Common myeloid progenitor, CD34-positive (primary cell): ENCODE measurements around the gene TFAP2A.
A peak's percentile ranks its signal among the peaks of the same experiment; 100 is the strongest.

Source experiments
- CTCF ChIA-PET: fragments of 350-600 bp; sonication (Branson Sonifier 250); formaldehyde crosslinking; loops from one replicate; lab custom pipeline; 2021; ENCODE audit warnings: antibody characterized with exemption; lab: Charles Lee
- POLR2A ChIA-PET: fragments of 350-600 bp; sonication (Branson Sonifier 250); formaldehyde crosslinking; loops from one replicate; lab custom pipeline; 2021; ENCODE audit warnings: antibody characterized with exemption; lab: Charles Lee
- DNase-seq, 3 donors: peaks; one replicate each; pipeline versions ENCODE4 v3.0.0 to v3.0.0-alpha.2; 2013
- H3K27ac ChIP-seq, 2 experiments: 1 replicate in 1 of 2; 2 replicates in 1 of 2; pipeline ENCODE4 v1.7.0; 2013; ENCODE audit warnings: inconsistent platforms in 2 of 2, low read length in 2 of 2, mild to moderate bottlenecking in 2 of 2, low read depth in 1 of 2, moderate library complexity in 1 of 2; ENCODE audit not compliant: severe bottlenecking in 2 of 2, insufficient read depth in 1 of 2, poor library complexity in 1 of 2
- H3K27me3 ChIP-seq, 5 experiments: replicated peaks in 2 of 5; 1 replicate in 3 of 5; 2 replicates in 2 of 5; pipeline versions ENCODE4 v1.6.1 to v1.7.0; 2013; ENCODE audit warnings: low read length in 4 of 5, mild to moderate bottlenecking in 2 of 5, moderate library complexity in 2 of 5, inconsistent platforms in 1 of 5; ENCODE audit not compliant: insufficient read depth in 5 of 5, control insufficient read depth in 4 of 5
- H3K36me3 ChIP-seq, 4 experiments: 1 replicate in 2 of 4; 2 replicates in 2 of 4; pipeline versions ENCODE4 v1.6.1 to v1.7.0; 2013; ENCODE audit warnings: low read length in 3 of 4, control low read depth in 1 of 4, mild to moderate bottlenecking in 1 of 4; ENCODE audit not compliant: control insufficient read depth in 4 of 4, insufficient read depth in 4 of 4
- H3K4me1 ChIP-seq, 4 experiments: 1 replicate in 3 of 4; 2 replicates in 1 of 4; pipeline versions ENCODE4 v1.6.1 to v1.7.1; 2013; ENCODE audit warnings: low read length in 3 of 4, mild to moderate bottlenecking in 3 of 4, control low read depth in 1 of 4, inconsistent platforms in 1 of 4, moderate library complexity in 1 of 4; ENCODE audit not compliant: control insufficient read depth in 4 of 4, insufficient read depth in 4 of 4; ENCODE audit errors: control extremely low read depth in 1 of 4
- H3K4me3 ChIP-seq, 7 experiments: 1 replicate in 4 of 7; 2 replicates in 3 of 7; pipeline versions ENCODE4 v1.5.1 to v1.7.0; 2013; ENCODE audit warnings: mild to moderate bottlenecking in 7 of 7, low read length in 6 of 7, moderate library complexity in 6 of 7, inconsistent platforms in 2 of 7, low read depth in 2 of 7, control low read depth in 1 of 7; ENCODE audit not compliant: insufficient read depth in 4 of 7, control insufficient read depth in 1 of 7; ENCODE audit errors: extremely low read depth in 1 of 7
- H3K9me3 ChIP-seq, 5 experiments: 1 replicate in 4 of 5; 2 replicates in 1 of 5; pipeline versions ENCODE4 v1.6.1 to v1.7.1; 2013; ENCODE audit warnings: low read length in 4 of 5, mild to moderate bottlenecking in 2 of 5, inconsistent platforms in 1 of 5, low read depth in 1 of 5, moderate library complexity in 1 of 5; ENCODE audit not compliant: control insufficient read depth in 4 of 5, insufficient read depth in 2 of 5; ENCODE audit errors: control extremely low read depth in 1 of 5
- WGBS: methylation state at CpG from one replicate; pipeline ENCODE4 v1.1.5; 2013; ENCODE audit not compliant: insufficient coverage; 5-methylcytosine and 5-hydroxymethylcytosine counted together

TFAP2A gene

DNA sequence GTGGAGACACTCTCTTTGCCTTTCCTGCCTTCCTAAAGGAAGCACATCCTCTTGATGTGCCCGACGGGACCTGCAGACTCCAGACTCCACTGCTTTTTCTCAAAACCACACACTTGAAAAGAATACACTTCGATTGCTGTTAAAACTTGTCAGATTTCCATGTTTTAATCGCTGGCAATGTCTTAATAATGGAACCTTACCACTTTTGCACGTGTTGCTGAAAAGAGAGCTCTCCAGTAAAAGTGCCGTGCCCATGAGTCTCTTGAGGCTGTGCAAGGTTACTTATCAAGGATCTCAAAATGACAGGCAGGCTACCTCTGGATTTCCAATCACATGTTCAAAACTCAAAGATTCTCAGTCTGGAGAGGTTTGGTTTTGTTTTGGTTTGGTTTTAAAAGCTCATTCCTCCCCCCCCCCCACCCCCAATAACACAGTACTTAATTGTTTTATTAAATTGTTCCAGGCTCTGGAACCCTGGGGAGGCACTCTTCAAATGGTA, 12.0 kb upstream of the TFAP2A start:
- 5% methylated on average over 6 of the region's 6 CpGs for WGBS
- H3K9me3 ChIP-seq = peaks cover 0 to 6% (median 0%) of the 10 kb centered on the region in 5 experiments
- H3K4me1 ChIP-seq = peaks cover 3 to 24% (median 16%) of the 10 kb centered on the region in 4 experiments
- ChIA-PET CTCF (interaction anchor here (0.7 to 1.6 kb wide), 2 partner anchors 9 to 11 kb away, joined by 3 to 4 read pairs; no protein-coding TSS in a partner anchor), POLR2A (no interaction called here)
- H3K36me3 ChIP-seq = no peaks in the 10 kb centered on the region
- peaks cover 27 to 96% (median 67%) of the 10 kb centered on the region in 5 experiments for H3K27me3 ChIP-seq
- H3K4me3 ChIP-seq = peak overlapping the region in 6 of 7 experiments; percentile 48 to 75 (median 62)
- no peak for DNase-seq
- no peak overlapping the region for H3K27ac ChIP-seq

DNA sequence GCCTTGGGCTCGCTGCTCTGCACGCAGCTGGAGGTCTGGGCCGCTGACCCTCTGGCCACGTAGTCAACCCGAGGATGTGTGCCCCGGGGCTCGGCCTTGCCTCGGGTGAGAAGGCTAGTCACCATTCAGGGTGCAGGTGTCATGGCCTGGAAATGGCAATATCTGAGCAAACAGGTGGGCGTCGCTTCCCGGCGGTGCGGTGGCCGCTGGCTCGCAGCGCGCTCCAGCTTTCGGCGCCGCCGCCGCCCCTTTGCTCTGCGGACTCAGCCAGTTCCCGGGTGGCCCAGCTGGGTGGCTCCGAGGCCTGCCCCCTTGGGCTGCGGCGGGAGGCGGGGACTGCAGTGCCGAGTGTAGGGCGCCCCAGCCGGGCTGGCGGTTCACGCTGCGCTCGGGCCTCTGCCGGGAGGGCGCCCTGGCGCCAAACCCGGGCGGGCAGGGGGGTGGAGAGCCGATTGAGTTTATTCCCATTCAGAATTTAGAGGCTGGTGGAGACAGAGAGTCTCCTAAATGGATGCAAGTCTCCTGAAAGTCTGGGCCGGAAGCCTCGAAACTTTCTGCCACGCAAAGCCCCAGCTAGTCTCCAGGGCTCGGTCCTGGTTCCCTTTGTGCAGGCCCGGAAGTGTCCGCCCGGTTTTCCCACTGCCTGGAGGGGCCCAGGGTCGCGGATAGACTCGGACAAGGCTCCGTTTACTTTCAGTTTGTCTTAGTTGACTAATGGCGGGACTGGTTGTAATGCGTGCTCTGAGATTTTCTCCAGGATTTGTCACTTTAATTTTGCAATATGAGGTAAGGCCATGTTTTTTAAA, 11.3 kb upstream of the TFAP2A start:
- Histone ChIP-seq H3K27ac (no peak overlapping the region), H3K4me1 (peaks cover 3 to 27% (median 16%) of the 10 kb centered on the region in 4 experiments), H3K4me3 (peak overlapping the region; percentile 35 to 75 (median 61)), H3K9me3 (peaks cover 0 to 6% (median 0%) of the 10 kb centered on the region in 5 experiments), H3K36me3 (no peaks in the 10 kb centered on the region), H3K27me3 (peaks cover 27 to 98% (median 71%) of the 10 kb centered on the region in 5 experiments)
- CTCF ChIA-PET = interaction anchor here (0.9 kb wide), 1 partner anchor 17 kb away, joined by 4 read pairs; no protein-coding TSS in a partner anchor
- WGBS = 0% methylated on average over 52 of the region's 54 CpGs
- POLR2A ChIA-PET = no interaction called here
- DNase-seq = no peak

DNA sequence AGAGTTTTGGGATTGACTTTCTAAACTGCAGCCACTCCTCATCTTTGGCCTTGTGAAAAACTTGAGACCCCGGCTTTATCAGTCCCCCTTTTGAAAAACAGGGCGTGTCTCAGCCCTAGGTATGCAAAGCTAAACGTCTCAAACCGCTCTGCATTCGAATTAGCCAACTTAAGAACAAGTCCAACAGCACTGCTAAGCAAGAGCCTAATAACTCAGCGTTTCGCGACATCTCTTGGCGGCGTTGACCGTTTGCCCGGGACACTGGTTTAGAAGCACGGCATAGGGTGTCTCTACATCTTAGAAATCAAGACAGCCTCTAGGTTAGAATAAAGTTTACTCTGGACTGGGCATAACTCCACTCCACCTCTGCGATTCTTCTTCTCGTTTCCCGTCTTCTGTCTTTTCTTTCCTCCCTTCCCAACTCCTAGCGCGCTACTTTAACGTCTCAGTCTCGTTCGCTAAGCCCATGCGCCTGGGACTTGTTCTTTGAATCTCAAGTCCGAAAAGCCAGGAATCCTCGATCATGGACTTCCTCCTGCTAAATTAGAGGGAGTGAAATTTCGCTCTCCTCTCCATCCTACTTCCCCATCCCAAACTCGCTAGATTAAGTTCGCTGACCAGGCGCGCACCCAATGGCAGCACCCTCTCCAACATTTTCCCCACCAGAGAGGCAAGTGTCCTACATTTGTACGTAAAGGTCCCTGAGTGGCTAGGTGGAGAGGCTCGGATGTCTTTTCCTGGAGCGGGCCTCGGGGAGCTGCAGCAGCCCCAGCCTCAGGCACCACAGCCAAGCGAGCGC, 10.5 kb upstream of the TFAP2A start:
- ChIA-PET POLR2A (no interaction called here), CTCF (interaction anchor here (0.9 to 2.6 kb wide), 4 partner anchors 9 to 17 kb away, joined by 4 to 11 read pairs (median 4); partner anchors contain the start of gene TFAP2A)
- Histone ChIP-seq H3K27ac (no peak overlapping the region), H3K9me3 (peaks cover 0 to 6% (median 0%) of the 10 kb centered on the region in 5 experiments), H3K4me1 (peaks cover 3 to 28% (median 16%) of the 10 kb centered on the region in 4 experiments), H3K4me3 (peak overlapping the region in 4 of 7 experiments; percentile 11 to 75 (median 62)), H3K27me3 (peaks cover 27 to 99% (median 71%) of the 10 kb centered on the region in 5 experiments), H3K36me3 (no peaks in the 10 kb centered on the region)
- no peak for DNase-seq
- WGBS = 6% methylated on average over 25 of the region's 35 CpGs

DNA sequence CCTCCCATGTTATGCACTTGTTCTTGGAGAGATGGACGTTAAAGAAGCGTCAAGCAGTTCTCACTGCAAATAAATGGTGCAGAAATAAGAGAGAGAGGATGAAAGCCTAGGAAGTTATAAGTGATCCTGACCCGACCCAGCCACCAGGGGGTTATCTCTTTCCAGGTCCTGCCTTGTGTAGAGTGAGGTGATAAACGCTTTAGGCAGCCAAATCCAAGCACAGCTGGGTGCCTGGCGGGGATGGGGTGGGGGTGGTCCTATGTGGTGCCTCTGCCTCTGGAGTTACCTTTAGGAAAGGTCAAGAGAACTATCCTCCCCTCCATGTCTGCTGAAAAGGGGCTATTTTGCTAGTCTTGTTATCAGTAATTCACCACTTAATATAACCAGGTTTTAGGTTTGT, 9.2 kb upstream of the TFAP2A start:
- H3K4me1 ChIP-seq = peaks cover 3 to 28% (median 16%) of the 10 kb centered on the region in 4 experiments

DNA sequence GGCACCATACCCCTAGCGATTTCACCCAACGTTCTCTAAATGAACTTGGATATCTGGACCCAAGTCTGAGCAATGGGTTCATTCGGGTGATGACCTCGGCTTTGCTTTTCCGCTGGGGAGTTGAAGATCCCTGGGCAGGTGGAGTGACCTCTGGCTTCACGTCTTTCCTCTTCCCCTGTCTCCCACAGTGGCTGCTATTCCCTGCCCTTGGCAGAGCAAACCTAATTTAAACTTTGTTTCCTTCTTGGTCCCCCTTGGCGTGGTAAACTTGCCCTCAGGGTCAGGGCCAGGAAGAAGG, 7.8 kb upstream of the TFAP2A start:
- H3K27ac ChIP-seq = no peak overlapping the region
- POLR2A ChIA-PET = no interaction called here

More for the DNA sequence above, 9.2 kb upstream of the TFAP2A start:
- H3K4me3 ChIP-seq = no peak overlapping the region
- POLR2A ChIA-PET = no interaction called here
- CTCF ChIA-PET = interaction anchor here (1.0 to 2.6 kb wide), 4 partner anchors 9 to 22 kb away, joined by 3 to 11 read pairs (median 4); partner anchors contain the start of gene TFAP2A
- DNase-seq = no peak
- H3K36me3 ChIP-seq = no peaks in the 10 kb centered on the region
- peaks cover 0 to 6% (median 0%) of the 10 kb centered on the region in 5 experiments for H3K9me3 ChIP-seq
- WGBS = 20% methylated on average over 1 of the region's 5 CpGs
- peaks cover 27 to 99% (median 75%) of the 10 kb centered on the region in 5 experiments for H3K27me3 ChIP-seq
- H3K27ac ChIP-seq = no peak overlapping the region

DNA sequence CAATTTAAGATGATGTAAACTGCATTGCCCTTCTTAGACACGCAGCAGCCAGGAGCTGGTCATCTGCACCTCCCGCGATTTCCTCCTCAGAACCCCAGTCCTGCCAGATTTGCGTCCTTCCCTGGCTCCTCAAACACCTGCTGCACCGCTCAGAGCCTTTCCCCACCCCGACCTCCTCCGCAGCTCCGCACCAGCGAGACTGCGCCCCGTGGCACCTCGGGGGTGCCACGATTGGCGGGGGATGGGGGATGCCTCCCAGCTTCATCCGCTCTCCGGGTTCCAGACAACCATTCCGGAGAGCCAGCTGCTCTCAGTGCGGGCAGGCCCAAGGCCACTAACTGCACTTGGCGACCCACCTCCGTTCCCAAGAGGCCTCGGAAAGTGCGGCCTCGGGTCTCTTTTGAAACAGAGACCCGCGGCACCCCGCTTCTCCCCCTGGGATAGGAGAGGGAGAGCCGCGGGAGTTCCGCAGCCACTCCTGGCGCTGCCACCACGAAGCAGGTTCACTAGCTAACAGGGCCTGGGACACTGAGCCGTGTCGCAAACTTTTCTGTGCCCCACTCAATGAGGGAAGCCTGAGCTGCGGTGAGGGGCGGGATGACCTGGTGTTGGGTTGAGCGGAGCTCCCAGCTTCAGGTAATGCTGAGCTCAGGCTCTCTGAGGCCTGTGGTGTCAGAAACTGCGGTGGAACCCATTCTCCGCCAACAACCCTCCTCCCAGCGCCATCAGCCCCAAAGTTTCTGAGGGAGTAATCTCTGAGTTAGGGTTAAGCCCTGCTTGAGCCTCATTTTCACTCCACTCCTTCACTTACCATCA, 7.3 kb upstream of the TFAP2A start:
- POLR2A ChIA-PET = no interaction called here
- Histone ChIP-seq H3K36me3 (no peaks in the 10 kb centered on the region), H3K27ac (no peak overlapping the region), H3K27me3 (peaks cover 26 to 100% (median 78%) of the 10 kb centered on the region in 5 experiments), H3K4me3 (no peak overlapping the region), H3K4me1 (peaks cover 3 to 33% (median 20%) of the 10 kb centered on the region in 4 experiments), H3K9me3 (peaks cover 0 to 6% (median 0%) of the 10 kb centered on the region in 5 experiments)
- CTCF ChIA-PET = interaction anchor here (0.8 to 1.6 kb wide), 5 partner anchors 15 to 48 kb away, joined by 3 to 4 read pairs (median 3); no protein-coding TSS in a partner anchor
- 9% methylated on average over 30 of the region's 39 CpGs for WGBS
- no peak for DNase-seq

More for the DNA sequence above, 7.8 kb upstream of the TFAP2A start:
- CTCF ChIA-PET = interaction anchor here (2.6 kb wide), 1 partner anchor 8 kb away, joined by 11 read pairs; the partner anchor contains the start of gene TFAP2A
- peaks cover 28 to 100% (median 77%) of the 10 kb centered on the region in 5 experiments for H3K27me3 ChIP-seq
- WGBS = 19% methylated on average over 7 of the region's 7 CpGs
- H3K36me3 ChIP-seq = no peaks in the 10 kb centered on the region
- H3K4me3 ChIP-seq = no peak overlapping the region
- peaks cover 3 to 30% (median 19%) of the 10 kb centered on the region in 4 experiments for H3K4me1 ChIP-seq
- DNase-seq = no peak
- H3K9me3 ChIP-seq = peaks cover 0 to 6% (median 0%) of the 10 kb centered on the region in 5 experiments
